K562 (cell line): ENCODE measurements around the gene CFDP1.

Experiments
- CEBPB ChIP-seq: fragments of 450-650 bp; IDR thresholded peaks from 2 replicates; pipeline ENCODE4 v1.6.1; 2016; ENCODE audit warnings: missing genetic modification characterization, missing compliant biosample characterization
- CGGBP1 ChIP-seq: fragments of 250-450 bp; sonication (Bioruptor Pico); IDR thresholded peaks from 2 replicates; pipeline ENCODE4 v1.9.0; 2021; ENCODE audit warnings: mild to moderate bottlenecking
- CTCF ChIP-seq, 3 experiments: IDR thresholded peaks in 2 of 3; conservative IDR thresholded peaks in 1 of 3; 2 replicates each; pipeline ENCODE4 v1.5.1; 2011 to 2012; ENCODE audit warnings: low read length in 3 of 3, mild to moderate bottlenecking in 3 of 3, control low read depth in 2 of 3, improper control_type of control experiment in 1 of 3, inconsistent platforms in 1 of 3, low read depth in 1 of 3, mixed read lengths in 1 of 3, moderate library complexity in 1 of 3; ENCODE audit not compliant: insufficient read depth in 2 of 3
- E2F1 ChIP-seq: sonication (generic); formaldehyde crosslinking; IDR thresholded peaks from 2 replicates; pipeline ENCODE4 v1.8.1; 2023; ENCODE audit warnings: mild to moderate bottlenecking, missing genetic modification reagents, moderate library complexity
- EZH2 ChIP-seq: IDR thresholded peaks from 2 replicates; pipeline ENCODE4 v1.6.1; 2012; ENCODE audit warnings: low read depth, mild to moderate bottlenecking, inconsistent platforms, low read length, borderline replicate concordance
- HIVEP1 ChIP-seq: fragments of 250-450 bp; sonication (Bioruptor Pico); IDR thresholded peaks from 2 replicates; pipeline ENCODE4 v1.4.0; 2020; ENCODE audit warnings: mild to moderate bottlenecking
- ILF3 ChIP-seq: fragments of 450-650 bp; IDR thresholded peaks from 2 replicates; pipeline ENCODE4 v1.6.1; 2018; ENCODE audit warnings: antibody characterized with exemption, mild to moderate bottlenecking, moderate library complexity, borderline replicate concordance
- NCOA6 ChIP-seq: fragments of 450-650 bp; IDR thresholded peaks from 2 replicates; pipeline ENCODE4 v1.6.1; 2017; ENCODE audit warnings: mild to moderate bottlenecking
- NRF1 ChIP-seq, 2 experiments: fragments of 450-650 bp; IDR thresholded peaks in 1 of 2; conservative IDR thresholded peaks in 1 of 2; 2 replicates each; pipeline ENCODE4 v1.6.1; 2014; ENCODE audit warnings: mild to moderate bottlenecking in 2 of 2
- ZBTB2 ChIP-seq: fragments of 450-650 bp; IDR thresholded peaks from 2 replicates; pipeline ENCODE4 v1.6.1; 2016; ENCODE audit warnings: antibody characterized with exemption
- ZNF217 ChIP-seq: sonication (generic); formaldehyde crosslinking; IDR thresholded peaks from 2 replicates; pipeline ENCODE4 v1.8.0; 2022; ENCODE audit warnings: mild to moderate bottlenecking, missing genetic modification reagents
- ZNF311 ChIP-seq: fragments of 250-450 bp; sonication (Bioruptor Pico); IDR thresholded peaks from 2 replicates; pipeline ENCODE4 v1.4.0; 2020; ENCODE audit warnings: mild to moderate bottlenecking, moderate library complexity
- ZNF316 ChIP-seq: fragments of 450-650 bp; IDR thresholded peaks from 2 replicates; pipeline ENCODE4 v1.6.1; 2016

- no peak for TF ChIP-seq CEBPB (tag)
- TF ChIP-seq ZBTB2 = no peak
- TF ChIP-seq CTCF (IDR thresholded peaks at IDR 0.05 in 2 of 3, conservative IDR thresholded peaks at IDR 0.05 in 1 of 3; ENCODE audit: insufficient read depth in 2 of 3, low read depth in 1 of 3, low read length in 3 of 3) = no peak
- TF ChIP-seq NCOA6 = no peak
- TF ChIP-seq ZNF311 (CRISPR knock-in tag) = no peak
- TF ChIP-seq ZNF316 = no peak
- TF ChIP-seq ZNF217 (CRISPR knock-in tag) = no peak
- no peak for TF ChIP-seq CGGBP1 (CRISPR knock-in tag)
- TF ChIP-seq EZH2 = no peak
- TF ChIP-seq E2F1 = no peak
- peak; percentile 83 to 86 for TF ChIP-seq NRF1 (conservative IDR thresholded peaks at IDR 0.05 in 1 of 2, IDR thresholded peaks at IDR 0.05 in 1 of 2)
- no peak for TF ChIP-seq HIVEP1 (CRISPR knock-in tag)
- no peak for TF ChIP-seq ILF3
Measured at GRCh38 chr16:75250809-75251279, 182.5 kb downstream of the CFDP1 start.
